Measurements from ENCODE around the gene DLX4.

The DLX4 gene

DNA sequence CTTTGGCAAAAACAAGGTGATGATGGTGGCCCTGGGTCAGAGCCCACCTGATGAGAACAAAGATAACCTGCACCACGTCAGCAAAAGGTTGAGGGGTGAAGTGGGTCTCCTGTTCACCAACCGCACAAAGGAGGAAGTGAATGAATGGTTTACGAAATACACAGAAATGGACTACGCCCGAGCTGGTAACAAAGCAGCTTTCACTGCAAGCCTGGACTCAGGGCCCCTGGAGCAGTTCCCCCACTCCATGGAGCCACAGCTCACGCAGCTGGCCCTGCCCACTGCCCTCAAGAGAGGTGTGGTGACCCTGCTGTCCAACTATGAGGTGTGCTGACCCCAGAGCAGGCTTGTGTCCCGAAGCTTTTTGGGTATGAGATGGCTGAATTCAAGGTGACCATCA lies 29.7 kb upstream of the DLX4 start:
- peaks cover 1% of the 10 kb centered on the region for H3K4me1 ChIP-seq (ENCODE audit: control insufficient read depth, low read depth, low read length)
- no peak overlapping the region for H3K23ac ChIP-seq (ENCODE audit: low read length)
- no peak overlapping the region for H2AK5ac ChIP-seq (ENCODE audit: low read length)
- no peak for DNase-seq
- no peak overlapping the region for H3K27ac ChIP-seq (ENCODE audit: low read depth, low read length)
- H2BK120ac ChIP-seq (ENCODE audit: low read depth, low read length) = no peak overlapping the region
- H2BK5ac ChIP-seq (ENCODE audit: low read length) = no peak overlapping the region
- WGBS (ENCODE audit: extremely low coverage, insufficient coverage, low lambda C conversion rate) = no CpG with 5 or more reads among the region's 7 CpGs
- no peaks in the 10 kb centered on the region for H3K79me1 ChIP-seq (ENCODE audit: low read length)
- no peak overlapping the region for H3K4ac ChIP-seq (ENCODE audit: low read depth, low read length)
- no peak overlapping the region for H3K4me3 ChIP-seq (ENCODE audit: low read length)
- no peak overlapping the region for H4K5ac ChIP-seq (ENCODE audit: low read length)
- no peak overlapping the region for H4K8ac ChIP-seq (ENCODE audit: low read depth, low read length)
- no peak overlapping the region for H3K56ac ChIP-seq (ENCODE audit: low read length)
- H2BK15ac ChIP-seq (replicated peaks; ENCODE audit: low read depth) = no peak overlapping the region
- no peaks in the 10 kb centered on the region for H3K79me2 ChIP-seq (ENCODE audit: control insufficient read depth, insufficient read depth, low read length)
- no peak overlapping the region for H3K18ac ChIP-seq (ENCODE audit: low read length)
- H3K4me2 ChIP-seq (ENCODE audit: low read length) = no peak overlapping the region
- no peaks in the 10 kb centered on the region for H3K36me3 ChIP-seq (ENCODE audit: control insufficient read depth, insufficient read depth, low read length)
- H3K9ac ChIP-seq (ENCODE audit: low read length) = no peak overlapping the region
- H3K27me3 ChIP-seq (ENCODE audit: insufficient read depth, low read length, poor library complexity) = no peaks in the 10 kb centered on the region

DNA sequence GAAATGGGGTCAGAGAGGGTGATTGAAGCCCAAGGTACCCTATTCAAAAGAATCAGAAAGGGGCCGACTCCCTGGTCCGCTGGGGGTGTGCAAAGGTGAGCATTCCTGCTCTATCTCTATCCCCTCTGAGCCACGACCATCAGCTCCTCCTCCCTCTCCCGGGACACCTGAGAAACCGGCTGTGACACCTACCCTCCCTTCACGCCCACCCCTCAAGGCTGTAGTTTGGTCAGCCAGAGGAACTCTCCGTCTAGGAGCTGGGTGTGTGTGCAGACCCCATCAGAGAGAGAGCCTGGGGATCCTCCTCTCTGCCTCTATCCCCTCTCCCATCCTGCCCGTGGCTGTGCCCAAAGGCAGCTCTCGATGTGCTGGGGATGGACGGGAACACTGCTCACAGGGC lies 27.6 kb upstream of the DLX4 start:
- Histone ChIP-seq H2AK5ac (ENCODE audit: low read length) (no peak overlapping the region), H2BK15ac (replicated peaks; ENCODE audit: low read depth) (no peak overlapping the region), H3K4me1 (ENCODE audit: control insufficient read depth, low read depth, low read length) (peaks cover 2% of the 10 kb centered on the region), H3K9ac (ENCODE audit: low read length) (no peak overlapping the region), H2BK120ac (ENCODE audit: low read depth, low read length) (no peak overlapping the region), H3K27ac (ENCODE audit: low read depth, low read length) (no peak overlapping the region), H3K18ac (ENCODE audit: low read length) (no peak overlapping the region), H3K56ac (ENCODE audit: low read length) (no peak overlapping the region), H3K79me2 (ENCODE audit: control insufficient read depth, insufficient read depth, low read length) (no peaks in the 10 kb centered on the region), H2BK5ac (ENCODE audit: low read length) (no peak overlapping the region), H3K36me3 (ENCODE audit: control insufficient read depth, insufficient read depth, low read length) (no peaks in the 10 kb centered on the region), H3K23ac (ENCODE audit: low read length) (no peak overlapping the region), H3K4me2 (ENCODE audit: low read length) (no peak overlapping the region), H3K27me3 (ENCODE audit: insufficient read depth, low read length, poor library complexity) (no peaks in the 10 kb centered on the region), H3K4me3 (ENCODE audit: low read length) (no peak overlapping the region), H3K79me1 (ENCODE audit: low read length) (no peaks in the 10 kb centered on the region), H3K4ac (ENCODE audit: low read depth, low read length) (no peak overlapping the region), H4K5ac (ENCODE audit: low read length) (no peak overlapping the region), H4K8ac (ENCODE audit: low read depth, low read length) (no peak overlapping the region)
- no peak for DNase-seq
- WGBS (ENCODE audit: extremely low coverage, insufficient coverage, low lambda C conversion rate) = no CpG with 5 or more reads among the region's 10 CpGs

DNA sequence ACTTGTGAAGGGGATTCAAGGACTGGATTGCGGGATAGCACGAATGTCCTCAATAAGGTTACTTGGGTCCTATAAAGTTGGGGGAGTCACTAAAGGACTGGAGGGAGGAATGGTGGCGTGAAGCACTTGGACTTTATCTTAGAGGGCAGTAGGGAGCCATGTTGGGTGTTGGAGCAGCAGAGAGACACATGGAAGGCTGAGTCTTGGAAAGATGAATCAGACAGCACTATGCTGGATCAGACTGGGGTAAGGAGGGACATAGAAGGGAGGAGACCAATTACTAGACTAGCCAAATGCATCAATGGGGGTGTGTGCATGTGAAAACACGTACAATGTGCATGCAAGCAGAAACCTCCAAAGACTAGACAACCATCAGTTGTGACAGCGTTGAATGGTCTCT lies 26.0 kb upstream of the DLX4 start:
- no peak overlapping the region for H3K4ac ChIP-seq (ENCODE audit: low read depth, low read length)
- WGBS (ENCODE audit: extremely low coverage, insufficient coverage, low lambda C conversion rate) = no CpG with 5 or more reads among the region's 5 CpGs

DNA sequence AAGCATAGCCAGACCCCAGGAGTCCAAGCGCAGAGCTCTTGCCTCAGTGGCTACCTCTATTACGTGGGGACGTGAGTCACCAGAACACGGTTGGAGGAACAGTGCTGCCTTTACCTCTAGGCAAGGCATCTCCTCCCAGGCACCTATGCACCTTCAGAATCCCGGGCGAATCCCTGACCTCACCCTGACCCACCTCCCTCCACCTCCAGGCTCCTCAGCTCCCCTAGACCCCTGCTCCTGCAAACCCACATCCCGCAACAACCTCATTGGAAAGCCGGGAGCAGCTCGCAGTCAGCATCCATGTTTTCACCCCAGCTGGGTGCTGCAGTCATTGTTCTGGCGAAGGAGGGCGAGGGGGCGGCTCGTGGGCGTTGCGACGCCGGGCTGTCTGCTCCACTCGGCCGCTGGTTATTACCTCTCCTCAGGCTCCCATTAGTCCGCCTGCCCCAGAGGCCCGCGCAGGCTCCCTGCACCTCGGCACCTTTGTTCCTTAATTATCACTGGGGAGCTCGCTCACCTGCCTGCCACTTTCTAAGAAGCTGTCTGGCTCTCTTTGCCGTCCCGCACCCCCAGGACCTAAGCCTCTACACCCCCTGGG lies 24.6 kb upstream of the DLX4 start:
- Histone ChIP-seq H3K56ac (ENCODE audit: low read length) (peak overlapping the region; percentile 62), H2BK120ac (ENCODE audit: low read depth, low read length) (no peak overlapping the region), H3K79me1 (ENCODE audit: low read length) (no peaks in the 10 kb centered on the region), H2AK5ac (ENCODE audit: low read length) (no peak overlapping the region), H3K18ac (ENCODE audit: low read length) (no peak overlapping the region), H3K36me3 (ENCODE audit: control insufficient read depth, insufficient read depth, low read length) (no peaks in the 10 kb centered on the region), H3K27ac (ENCODE audit: low read depth, low read length) (no peak overlapping the region), H2BK15ac (replicated peaks; ENCODE audit: low read depth) (no peak overlapping the region), H3K4me3 (ENCODE audit: low read length) (no peak overlapping the region), H3K4me1 (ENCODE audit: control insufficient read depth, low read depth, low read length) (peaks cover 2% of the 10 kb centered on the region), H3K23ac (ENCODE audit: low read length) (no peak overlapping the region), H3K4ac (ENCODE audit: low read depth, low read length) (no peak overlapping the region), H3K4me2 (ENCODE audit: low read length) (no peak overlapping the region), H3K79me2 (ENCODE audit: control insufficient read depth, insufficient read depth, low read length) (no peaks in the 10 kb centered on the region), H3K27me3 (ENCODE audit: insufficient read depth, low read length, poor library complexity) (no peaks in the 10 kb centered on the region), H4K5ac (ENCODE audit: low read length) (no peak overlapping the region), H4K8ac (ENCODE audit: low read depth, low read length) (no peak overlapping the region), H2BK5ac (ENCODE audit: low read length) (no peak overlapping the region), H3K9ac (ENCODE audit: low read length) (no peak overlapping the region)
- DNase-seq = peak; percentile 34
- no CpG with 5 or more reads among the region's 26 CpGs for WGBS (ENCODE audit: extremely low coverage, insufficient coverage, low lambda C conversion rate)

More for the DNA sequence above, 26.0 kb upstream of the DLX4 start:
- H3K9ac ChIP-seq (ENCODE audit: low read length) = no peak overlapping the region
- no peak overlapping the region for H3K4me2 ChIP-seq (ENCODE audit: low read length)
- no peak overlapping the region for H3K23ac ChIP-seq (ENCODE audit: low read length)
- no peak overlapping the region for H2AK5ac ChIP-seq (ENCODE audit: low read length)
- H3K4me3 ChIP-seq (ENCODE audit: low read length) = no peak overlapping the region
- no peak overlapping the region for H2BK5ac ChIP-seq (ENCODE audit: low read length)
- H2BK120ac ChIP-seq (ENCODE audit: low read depth, low read length) = no peak overlapping the region
- H4K8ac ChIP-seq (ENCODE audit: low read depth, low read length) = no peak overlapping the region
- H3K79me2 ChIP-seq (ENCODE audit: control insufficient read depth, insufficient read depth, low read length) = no peaks in the 10 kb centered on the region
- no peak for DNase-seq
- no peak overlapping the region for H3K27ac ChIP-seq (ENCODE audit: low read depth, low read length)
- H2BK15ac ChIP-seq (replicated peaks; ENCODE audit: low read depth) = no peak overlapping the region
- no peak overlapping the region for H3K18ac ChIP-seq (ENCODE audit: low read length)
- no peak overlapping the region for H4K5ac ChIP-seq (ENCODE audit: low read length)
- H3K4me1 ChIP-seq (ENCODE audit: control insufficient read depth, low read depth, low read length) = peaks cover 2% of the 10 kb centered on the region
- no peaks in the 10 kb centered on the region for H3K36me3 ChIP-seq (ENCODE audit: control insufficient read depth, insufficient read depth, low read length)
- H3K27me3 ChIP-seq (ENCODE audit: insufficient read depth, low read length, poor library complexity) = no peaks in the 10 kb centered on the region
- no peaks in the 10 kb centered on the region for H3K79me1 ChIP-seq (ENCODE audit: low read length)
- no peak overlapping the region for H3K56ac ChIP-seq (ENCODE audit: low read length)

DNA sequence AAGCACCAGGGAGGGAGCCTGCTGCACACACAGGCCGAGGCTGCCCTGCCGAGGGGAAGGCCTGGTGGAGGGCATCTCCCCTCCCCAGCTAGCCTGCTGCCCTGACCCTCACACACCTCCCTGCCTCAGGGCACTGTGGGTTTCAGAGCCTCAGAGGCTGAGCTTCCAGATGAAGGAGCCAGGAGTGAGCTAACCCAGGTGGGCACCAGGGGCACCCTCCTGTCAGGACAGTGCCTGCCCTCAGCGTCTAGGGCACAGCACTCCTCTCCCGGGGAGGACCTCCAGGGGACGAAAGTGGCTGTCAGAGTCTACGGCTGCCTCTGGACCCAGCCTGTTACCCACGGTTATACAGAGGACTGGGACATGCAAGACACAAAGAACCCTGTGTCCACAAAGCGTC lies 22.8 kb upstream of the DLX4 start:
- Histone ChIP-seq H3K79me2 (ENCODE audit: control insufficient read depth, insufficient read depth, low read length) (no peaks in the 10 kb centered on the region), H2AK5ac (ENCODE audit: low read length) (no peak overlapping the region), H3K79me1 (ENCODE audit: low read length) (no peaks in the 10 kb centered on the region), H3K18ac (ENCODE audit: low read length) (no peak overlapping the region), H2BK15ac (replicated peaks; ENCODE audit: low read depth) (no peak overlapping the region), H3K56ac (ENCODE audit: low read length) (no peak overlapping the region), H4K5ac (ENCODE audit: low read length) (no peak overlapping the region), H3K4me1 (ENCODE audit: control insufficient read depth, low read depth, low read length) (peaks cover 2% of the 10 kb centered on the region), H3K4me2 (ENCODE audit: low read length) (no peak overlapping the region), H3K36me3 (ENCODE audit: control insufficient read depth, insufficient read depth, low read length) (no peaks in the 10 kb centered on the region), H2BK5ac (ENCODE audit: low read length) (no peak overlapping the region), H3K23ac (ENCODE audit: low read length) (no peak overlapping the region), H3K4ac (ENCODE audit: low read depth, low read length) (no peak overlapping the region), H3K27me3 (ENCODE audit: insufficient read depth, low read length, poor library complexity) (no peaks in the 10 kb centered on the region), H2BK120ac (ENCODE audit: low read depth, low read length) (no peak overlapping the region), H3K9ac (ENCODE audit: low read length) (no peak overlapping the region), H3K4me3 (ENCODE audit: low read length) (no peak overlapping the region), H3K27ac (ENCODE audit: low read depth, low read length) (no peak overlapping the region), H4K8ac (ENCODE audit: low read depth, low read length) (no peak overlapping the region)
- no CpG with 5 or more reads among the region's 8 CpGs for WGBS (ENCODE audit: extremely low coverage, insufficient coverage, low lambda C conversion rate)
- DNase-seq = no peak

DNA sequence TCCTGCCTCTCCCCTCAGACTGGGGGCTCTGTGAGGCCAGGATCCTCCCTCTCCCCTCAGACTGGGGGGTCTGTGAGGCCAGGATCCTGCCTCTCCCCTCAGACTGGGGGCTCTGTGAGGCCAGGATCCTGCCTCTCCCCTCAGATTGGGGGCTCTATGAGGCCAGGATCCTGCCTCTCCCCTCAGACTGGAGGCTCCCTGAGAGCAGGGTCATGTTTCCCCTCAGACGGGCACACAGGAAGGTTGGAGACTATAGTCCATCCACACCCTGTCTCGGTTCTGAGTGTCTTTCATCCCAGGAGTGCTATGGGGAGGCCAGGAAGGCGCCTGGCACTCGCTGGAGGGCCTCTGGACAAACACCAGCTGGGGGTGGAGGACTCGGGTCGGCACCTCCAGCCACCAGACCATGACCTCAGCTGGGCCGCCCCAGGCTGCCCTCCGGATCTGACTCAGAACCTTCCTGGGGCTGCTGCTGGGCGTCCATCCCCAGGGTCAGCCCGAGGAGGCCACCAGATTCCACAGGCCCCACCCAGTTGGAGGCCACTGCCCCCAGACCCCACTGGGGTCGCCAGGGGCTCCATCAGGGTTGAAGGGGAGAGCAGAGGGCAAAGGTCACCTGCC lies 21.9 kb upstream of the DLX4 start:
- Histone ChIP-seq H3K4ac (ENCODE audit: low read depth, low read length) (no peak overlapping the region), H4K8ac (ENCODE audit: low read depth, low read length) (no peak overlapping the region), H3K27me3 (ENCODE audit: insufficient read depth, low read length, poor library complexity) (no peaks in the 10 kb centered on the region), H2AK5ac (ENCODE audit: low read length) (no peak overlapping the region), H3K4me2 (ENCODE audit: low read length) (no peak overlapping the region), H4K5ac (ENCODE audit: low read length) (no peak overlapping the region), H3K23ac (ENCODE audit: low read length) (no peak overlapping the region), H3K79me1 (ENCODE audit: low read length) (no peaks in the 10 kb centered on the region), H2BK120ac (ENCODE audit: low read depth, low read length) (no peak overlapping the region), H3K18ac (ENCODE audit: low read length) (no peak overlapping the region), H3K27ac (ENCODE audit: low read depth, low read length) (no peak overlapping the region), H3K9ac (ENCODE audit: low read length) (no peak overlapping the region), H3K56ac (ENCODE audit: low read length) (no peak overlapping the region), H3K4me1 (ENCODE audit: control insufficient read depth, low read depth, low read length) (peaks cover 2% of the 10 kb centered on the region), H3K36me3 (ENCODE audit: control insufficient read depth, insufficient read depth, low read length) (no peaks in the 10 kb centered on the region), H2BK15ac (replicated peaks; ENCODE audit: low read depth) (no peak overlapping the region), H3K79me2 (ENCODE audit: control insufficient read depth, insufficient read depth, low read length) (no peaks in the 10 kb centered on the region), H2BK5ac (ENCODE audit: low read length) (no peak overlapping the region), H3K4me3 (ENCODE audit: low read length) (no peak overlapping the region)
- DNase-seq = no peak
- whole genome bisulfite sequencing (ENCODE audit: extremely low coverage, insufficient coverage, low lambda C conversion rate) = no CpG with 5 or more reads among the region's 11 CpGs

Data from mesendoderm (in vitro differentiated cells).